Measurements from ENCODE around the gene RBMS1. TPM values are rescaled to one million over a fixed set of nuclear protein-coding genes. Genes with fewer than 3 reads are reported as not detected.

The RBMS1 gene
- total RNA-seq, 1 experiment from 2014 or later: 77.5 TPM

DNA sequence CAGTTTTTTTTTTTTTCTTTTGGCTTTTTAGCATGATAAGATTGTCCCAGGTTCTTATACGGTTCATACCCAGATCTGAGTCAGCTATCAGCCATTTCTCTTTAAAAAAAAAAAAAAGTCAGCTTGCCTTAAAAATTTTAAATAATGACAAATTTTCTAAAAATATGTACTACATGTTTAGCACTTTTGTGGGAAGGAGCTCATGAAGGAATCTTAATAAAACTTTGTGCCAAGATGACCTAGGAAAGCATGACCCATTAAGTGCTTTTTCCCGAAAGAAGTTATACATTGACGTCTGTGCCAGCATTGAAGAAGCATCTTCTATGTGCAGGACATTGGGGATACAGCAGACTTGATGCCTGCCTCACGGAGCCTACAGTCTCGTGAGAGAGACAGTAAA lies 4.5 kb upstream of the RBMS1 start:
- no CpG with 5 or more reads among the region's 5 CpGs for WGBS (ENCODE audit: extremely low coverage, insufficient read length, low lambda C conversion rate)
- no peak overlapping the region for H2BK120ac ChIP-seq (ENCODE audit: low read depth, low read length, poor library complexity, severe bottlenecking)
- peaks cover 6% of the 10 kb centered on the region in 2 experiments for H3K4me1 Mint-ChIP-seq
- H3K9me3 Mint-ChIP-seq: no peaks in the 10 kb centered on the region
- H2BK20ac ChIP-seq (ENCODE audit: low read depth, low read length, poor library complexity, severe bottlenecking): no peak overlapping the region
- no peaks in the 10 kb centered on the region for H3K36me3 Mint-ChIP-seq (ENCODE audit: insufficient read depth in 1 of 3, low read depth in 3 of 3)
- no peak overlapping the region for H3K23ac ChIP-seq (ENCODE audit: insufficient read length, low read depth, low read length)
- no peak overlapping the region for H4K91ac ChIP-seq (ENCODE audit: insufficient read length, low read depth, low read length)
- no peak overlapping the region for H3K14ac ChIP-seq (ENCODE audit: insufficient read depth, low read length)
- H3K27me3 ChIP-seq (ENCODE audit: insufficient read depth, low read length): no peaks in the 10 kb centered on the region
- H4K20me1 ChIP-seq (ENCODE audit: control insufficient read depth, insufficient read depth, insufficient read length): no peaks in the 10 kb centered on the region
- no peak overlapping the region for H2BK12ac ChIP-seq (ENCODE audit: insufficient read length, low read depth, low read length)
- H3K9ac ChIP-seq (ENCODE audit: extremely low read depth, insufficient read length, low read length): no peak overlapping the region
- no peak overlapping the region for H4K8ac ChIP-seq (replicated peaks; ENCODE audit: insufficient read length, low read depth, low read length)
- no peaks in the 10 kb centered on the region for H3K9me3 ChIP-seq (ENCODE audit: control insufficient read depth, low read depth, low read length)
- H3K27me3 Mint-ChIP-seq (ENCODE audit: low read depth): no peaks in the 10 kb centered on the region; the same call in 1 of the 2 replicates
- H3K27ac Mint-ChIP-seq: no peak overlapping the region
- no peak overlapping the region for H3T11ph ChIP-seq (ENCODE audit: low read length)
- TF ChIP-seq, protein P1, sequence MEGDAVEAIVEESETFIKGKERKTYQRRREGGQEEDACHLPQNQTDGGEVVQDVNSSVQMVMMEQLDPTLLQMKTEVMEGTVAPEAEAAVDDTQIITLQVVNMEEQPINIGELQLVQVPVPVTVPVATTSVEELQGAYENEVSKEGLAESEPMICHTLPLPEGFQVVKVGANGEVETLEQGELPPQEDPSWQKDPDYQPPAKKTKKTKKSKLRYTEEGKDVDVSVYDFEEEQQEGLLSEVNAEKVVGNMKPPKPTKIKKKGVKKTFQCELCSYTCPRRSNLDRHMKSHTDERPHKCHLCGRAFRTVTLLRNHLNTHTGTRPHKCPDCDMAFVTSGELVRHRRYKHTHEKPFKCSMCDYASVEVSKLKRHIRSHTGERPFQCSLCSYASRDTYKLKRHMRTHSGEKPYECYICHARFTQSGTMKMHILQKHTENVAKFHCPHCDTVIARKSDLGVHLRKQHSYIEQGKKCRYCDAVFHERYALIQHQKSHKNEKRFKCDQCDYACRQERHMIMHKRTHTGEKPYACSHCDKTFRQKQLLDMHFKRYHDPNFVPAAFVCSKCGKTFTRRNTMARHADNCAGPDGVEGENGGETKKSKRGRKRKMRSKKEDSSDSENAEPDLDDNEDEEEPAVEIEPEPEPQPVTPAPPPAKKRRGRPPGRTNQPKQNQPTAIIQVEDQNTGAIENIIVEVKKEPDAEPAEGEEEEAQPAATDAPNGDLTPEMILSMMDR (conservative IDR thresholded peaks at IDR 0.05): no peak
- H4K5ac ChIP-seq (ENCODE audit: insufficient read length, low read depth, low read length): no peak overlapping the region
- H3K56ac ChIP-seq (ENCODE audit: insufficient read length, low read depth, low read length): no peak overlapping the region
- H3K4me3 Mint-ChIP-seq: no peak overlapping the region
- no peaks in the 10 kb centered on the region for H3K79me1 ChIP-seq (ENCODE audit: insufficient read depth, low read depth, low read length, poor library complexity, severe bottlenecking)
- H2BK5ac ChIP-seq (ENCODE audit: insufficient read length, low read length): no peak overlapping the region
- DNase-seq: no peak
- H3K4me1 ChIP-seq (ENCODE audit: insufficient read depth, low read length): no peaks in the 10 kb centered on the region
- H2BK15ac ChIP-seq (ENCODE audit: low read depth, low read length): no peak overlapping the region
- no peak overlapping the region for H2AK5ac ChIP-seq (ENCODE audit: insufficient read length, low read length)
- H3K4me2 ChIP-seq (ENCODE audit: insufficient read depth, insufficient read length, low read length): no peak overlapping the region
- H3K27ac ChIP-seq (ENCODE audit: insufficient read length, low read depth, low read length): no peak overlapping the region
- H2AFZ ChIP-seq (ENCODE audit: low read length): no peak overlapping the region
- no peak overlapping the region for H3K4ac ChIP-seq (ENCODE audit: low read depth, low read length)
- H3K23me2 ChIP-seq (ENCODE audit: insufficient read length, low read depth, low read length, poor library complexity, severe bottlenecking): peaks cover 4% of the 10 kb centered on the region
- no peak overlapping the region for H3K18ac ChIP-seq (ENCODE audit: insufficient read length, low read depth, low read length)
- no peaks in the 10 kb centered on the region for H3K79me2 ChIP-seq (ENCODE audit: insufficient read depth, low read length)

Measured in H9 (cell line).